GM19023 (cell line): ENCODE results near the gene IHH.

Experiments
- ATAC-seq: cut with Tn5 transposase; IDR thresholded peaks from one replicate; pipeline ENCODE4 v1.9.1; 2021; ENCODE audit warnings: mild to moderate bottlenecking, moderate library complexity; ENCODE audit not compliant: unreplicated experiment

IHH gene

GRCh38 chr2:219041252-219041651 lies 19.5 kb downstream of the IHH start, which contains the start of gene CFAP65:
TSS of gene CFAP65 (minus strand) at chr2:219041516. CDS start at chr2:219039048, 2,468 bp downstream.
- ATAC-seq, result no peak

DNA sequence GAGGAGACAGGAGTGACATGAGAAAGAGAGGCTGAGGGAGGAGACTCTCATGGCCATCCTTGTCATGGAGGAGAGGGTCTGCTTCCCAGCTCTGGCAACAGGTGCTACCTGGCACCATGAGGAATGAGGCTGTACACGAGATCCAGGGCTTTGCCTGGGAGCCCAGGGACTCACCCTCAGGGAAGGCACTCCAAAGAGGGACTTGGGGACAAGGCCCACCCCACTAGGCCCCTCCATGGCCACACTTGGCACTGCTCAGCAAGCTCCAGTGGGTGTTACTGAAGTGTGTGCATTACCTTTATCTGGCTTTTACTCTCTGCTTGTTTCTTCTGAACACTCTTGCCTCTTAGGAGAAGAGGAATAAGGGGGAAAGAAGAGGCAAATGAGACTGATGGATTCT lies 22.1 kb downstream of the IHH start:
- ATAC-seq, result no peak

DNA sequence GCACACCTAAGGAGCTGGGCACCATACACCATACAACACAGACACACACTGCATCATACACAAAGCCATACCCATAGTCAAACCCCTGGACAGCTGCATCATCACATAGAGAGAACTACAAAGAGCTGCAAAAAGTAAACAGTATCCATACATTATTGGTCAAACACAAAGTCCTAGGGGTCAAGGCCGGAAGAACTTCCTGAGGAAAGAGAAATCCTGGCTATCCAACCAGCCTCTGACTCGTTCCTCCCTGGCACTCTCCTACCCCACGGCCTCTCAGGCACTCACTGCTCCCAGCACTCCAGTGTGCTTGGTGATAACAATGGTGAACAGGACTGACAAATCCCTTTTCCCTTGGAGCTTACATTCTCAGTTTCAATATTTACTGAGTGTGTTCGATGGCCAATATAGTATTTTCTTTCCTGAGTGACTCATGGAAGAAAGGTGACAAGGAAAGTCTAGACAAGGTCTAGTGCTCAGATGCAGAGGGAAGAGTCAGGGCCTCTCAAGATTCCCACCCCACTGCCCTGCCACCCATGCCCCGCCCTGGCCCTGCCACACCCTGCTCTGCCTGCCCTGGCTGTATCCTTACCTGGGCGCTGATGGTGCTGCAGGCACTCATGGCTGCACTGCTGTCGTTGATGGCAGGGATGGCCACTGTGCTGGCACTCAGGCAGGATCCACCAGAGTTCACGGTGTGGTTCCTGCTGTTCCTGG lies 22.8 kb downstream of the IHH start:
- ATAC-seq, result no peak

GRCh38 chr2:219035942-219036341 lies 24.8 kb downstream of the IHH start:
- ATAC-seq, result no peak

DNA sequence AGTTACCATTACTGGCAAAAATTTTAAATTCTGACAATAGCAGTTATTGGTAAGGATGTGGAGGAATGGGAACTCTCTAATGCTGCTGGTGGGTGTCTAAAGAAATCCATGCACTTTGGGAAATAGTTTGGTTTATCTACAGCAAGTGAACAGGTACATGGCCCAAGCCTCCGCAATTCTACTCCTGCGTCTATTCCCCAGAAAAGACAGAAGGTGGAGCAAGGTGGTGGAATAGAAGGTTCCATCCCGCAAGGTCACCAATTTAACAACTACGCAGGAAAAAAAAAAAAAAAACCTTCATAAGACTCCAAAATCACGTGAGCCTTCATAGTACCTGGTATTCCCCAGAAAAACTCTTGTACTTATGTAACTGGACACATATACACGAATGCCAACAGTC lies 25.9 kb downstream of the IHH start:
- no peak for ATAC-seq

- ATAC-seq, result no peak
Observed at GRCh38 chr2:219032051-219032745, 28.5 kb downstream of the IHH start.

DNA sequence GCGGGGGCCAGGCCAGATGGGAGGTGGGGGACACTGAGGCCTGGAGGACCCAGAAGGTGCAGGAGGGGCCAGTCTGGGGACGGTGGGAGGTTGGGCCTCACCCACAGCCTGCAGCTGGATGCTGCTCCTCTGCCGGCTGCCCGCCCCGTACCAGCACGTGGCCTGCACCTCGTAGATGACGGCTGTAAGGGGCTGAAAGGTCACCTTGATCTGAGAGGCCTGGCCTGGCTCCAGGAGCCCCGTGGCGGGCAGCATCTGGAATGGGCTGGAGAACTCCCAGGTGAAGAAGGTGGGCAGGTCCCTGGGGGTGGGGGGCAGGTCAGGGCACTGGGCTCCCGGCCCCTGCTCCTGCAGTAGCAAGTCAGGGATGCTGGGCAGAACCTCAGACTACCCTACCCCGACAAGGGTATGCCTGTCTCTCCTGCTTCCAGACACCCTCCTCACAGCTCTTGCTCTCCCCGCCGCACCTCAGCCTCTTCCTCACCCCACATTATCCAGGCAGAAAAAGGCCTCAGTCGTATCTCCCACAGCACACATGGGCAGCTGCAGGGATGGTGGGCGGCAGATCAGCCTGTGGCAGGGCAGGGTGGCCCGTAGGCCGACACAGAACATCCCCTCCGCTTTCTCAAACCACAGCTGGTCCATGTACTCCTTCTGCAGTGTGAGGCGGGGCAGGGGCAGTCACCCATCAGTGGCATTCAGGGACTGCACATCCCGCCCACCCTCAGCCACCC lies 29.5 kb downstream of the IHH start:
- no peak for ATAC-seq

- no peak for ATAC-seq
Observed at GRCh38 chr2:219030177-219030940, 30.4 kb downstream of the IHH start.

DNA sequence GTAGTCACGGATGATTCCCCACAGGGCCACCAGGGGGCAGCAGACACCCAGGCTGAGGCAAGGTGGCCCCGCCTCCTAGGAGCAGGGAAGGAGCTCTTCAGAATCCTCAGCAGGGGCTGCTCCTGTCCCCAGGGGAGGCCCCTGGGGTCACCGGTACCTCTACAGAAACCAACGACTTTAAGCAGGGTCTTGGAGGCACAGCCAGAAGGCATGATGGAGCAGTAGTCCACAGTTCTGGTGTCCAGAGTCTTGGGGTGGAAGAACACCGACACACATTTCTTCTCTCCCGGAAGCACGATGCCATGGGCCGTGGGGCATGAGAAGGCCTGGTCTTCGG lies 30.9 kb downstream of the IHH start:
- peak; percentile 70 for ATAC-seq

GRCh38 chr2:219028996-219029828 lies 31.5 kb downstream of the IHH start:
- ATAC-seq, result no peak

DNA sequence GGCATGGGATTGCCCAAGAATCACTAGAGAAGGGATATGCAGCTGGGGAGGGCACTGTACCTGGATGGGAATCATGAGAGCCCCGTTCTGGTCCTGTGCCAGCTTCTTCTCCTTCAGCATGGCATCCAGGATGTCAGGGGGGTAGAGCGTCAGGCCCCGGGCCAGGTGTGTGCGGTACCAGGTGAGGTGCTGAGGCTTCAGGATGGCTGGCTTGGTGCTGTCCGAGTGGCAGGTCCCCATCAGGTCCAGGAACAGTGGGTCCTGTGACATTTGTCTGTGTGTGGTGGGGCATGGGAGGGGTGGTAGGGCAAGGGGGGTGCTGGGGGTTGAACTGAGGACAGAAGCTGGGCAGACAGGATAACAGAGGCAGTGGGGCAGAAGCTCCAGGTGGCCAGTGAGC lies 32.6 kb downstream of the IHH start:
- ATAC-seq, result no peak

DNA sequence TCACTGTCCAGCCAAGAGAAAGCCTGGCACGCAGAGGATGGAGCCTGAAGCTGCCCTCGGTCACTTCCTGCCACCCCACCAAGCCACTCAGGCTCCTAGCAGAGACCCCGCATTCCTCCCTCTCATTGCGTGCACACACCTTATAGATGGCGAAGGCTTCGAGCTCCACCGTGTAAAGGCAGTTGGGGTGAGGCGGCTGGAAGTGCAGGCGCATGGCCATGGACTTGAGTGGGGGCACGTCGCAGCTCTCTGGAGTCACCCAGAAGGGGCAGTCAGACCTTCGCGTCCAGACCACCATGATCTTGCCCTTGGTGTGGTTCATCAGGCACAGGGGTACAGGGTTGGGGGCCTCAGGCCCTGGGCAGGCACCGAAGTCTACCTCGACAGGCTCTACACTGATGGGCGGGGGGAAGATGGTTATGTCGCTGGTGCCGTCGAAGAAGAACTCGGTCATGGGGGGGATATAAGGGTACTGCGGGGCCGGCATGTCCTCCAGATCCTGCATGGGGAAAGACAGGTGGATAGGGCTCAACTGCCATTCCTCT lies 33.1 kb downstream of the IHH start:
- no peak for ATAC-seq

- no peak for ATAC-seq
Observed at GRCh38 chr2:219026946-219027345, 33.8 kb downstream of the IHH start.

- ATAC-seq, result no peak
Observed at GRCh38 chr2:219025637-219026585, 34.8 kb downstream of the IHH start.

- no peak for ATAC-seq
Observed at GRCh38 chr2:219024059-219024458, 36.7 kb downstream of the IHH start.

- ATAC-seq, result no peak
Observed at GRCh38 chr2:219023045-219023605, 37.6 kb downstream of the IHH start.

DNA sequence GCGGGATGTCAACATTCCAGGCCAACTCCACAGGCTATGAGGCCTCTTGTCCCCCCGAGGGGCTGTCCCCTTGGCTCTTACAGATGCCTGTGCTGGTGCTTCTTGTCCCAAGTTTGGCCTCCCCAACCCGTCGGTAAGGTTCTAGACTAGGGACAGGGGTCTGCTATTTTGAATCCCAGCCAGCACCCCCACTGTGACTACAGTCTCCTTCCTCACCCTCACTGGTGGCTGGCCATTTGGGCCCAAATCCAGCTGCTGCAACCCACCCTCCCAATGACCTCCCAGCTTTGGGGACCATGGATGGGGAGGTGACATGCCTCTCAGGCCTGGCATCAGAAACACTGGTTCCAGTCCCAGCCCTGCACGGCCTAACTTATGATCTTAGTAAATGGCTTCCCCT lies 38.1 kb downstream of the IHH start:
- ATAC-seq, result no peak

DNA sequence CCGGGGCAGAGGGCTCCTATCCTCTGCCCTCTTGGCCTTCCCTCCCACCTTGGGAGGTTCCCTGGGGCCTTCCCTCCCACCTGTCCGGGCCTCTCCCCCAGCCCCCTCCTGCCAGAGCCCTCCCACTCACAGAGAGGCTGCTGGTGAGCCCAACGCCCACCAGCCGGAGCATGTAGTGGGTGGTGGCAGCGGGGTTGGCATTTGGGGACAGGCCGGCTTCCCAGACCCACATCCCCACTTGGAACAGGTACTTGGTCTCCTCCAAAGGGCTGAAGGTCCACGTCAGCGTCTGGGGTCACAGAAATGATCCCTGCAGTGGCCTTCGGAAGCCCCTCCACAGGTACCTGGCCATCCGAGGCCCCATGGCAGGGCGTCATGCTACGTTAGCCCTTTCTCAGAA lies 38.7 kb downstream of the IHH start:
- ATAC-seq, result no peak

- no peak for ATAC-seq
Observed at GRCh38 chr2:219021591-219021990, 39.1 kb downstream of the IHH start.
